NT2/D1 (cell line): Measurements from ENCODE around the gene VSTM2L.

Experiments
- SUZ12 ChIP-seq: IDR thresholded peaks from 2 replicates; pipeline ENCODE4 v1.6.1; 2011; ENCODE audit not compliant: insufficient read length, insufficient read depth; ENCODE audit errors: extremely low read depth
- YY1 ChIP-seq: IDR thresholded peaks from 2 replicates; pipeline ENCODE4 v1.6.1; 2011; ENCODE audit not compliant: insufficient read length, insufficient read depth
- ZNF274 ChIP-seq: IDR thresholded peaks from 2 replicates; pipeline ENCODE4 v1.6.1; 2011; ENCODE audit warnings: mild to moderate bottlenecking, low read depth, low read length

- TF ChIP-seq ZNF274 (no peak), SUZ12 (no peak), YY1 (no peak)
Measured at GRCh38 chr20:37914672-37915433, 11.9 kb downstream of the VSTM2L start.
